HG03060 (cell line): ENCODE measurements around the gene WDR72.
"Not testable (repeated sequence)": the region's sequence is repeated elsewhere in the genome, so short reads cannot be mapped to it uniquely, and the experiment has no call there.

Experiments
- ATAC-seq: cut with Tn5 transposase; IDR thresholded peaks from one replicate; pipeline ENCODE4 v1.9.1; 2021; ENCODE audit warnings: low read depth, moderate number of reproducible peaks; ENCODE audit not compliant: unreplicated experiment

Gene WDR72

DNA sequence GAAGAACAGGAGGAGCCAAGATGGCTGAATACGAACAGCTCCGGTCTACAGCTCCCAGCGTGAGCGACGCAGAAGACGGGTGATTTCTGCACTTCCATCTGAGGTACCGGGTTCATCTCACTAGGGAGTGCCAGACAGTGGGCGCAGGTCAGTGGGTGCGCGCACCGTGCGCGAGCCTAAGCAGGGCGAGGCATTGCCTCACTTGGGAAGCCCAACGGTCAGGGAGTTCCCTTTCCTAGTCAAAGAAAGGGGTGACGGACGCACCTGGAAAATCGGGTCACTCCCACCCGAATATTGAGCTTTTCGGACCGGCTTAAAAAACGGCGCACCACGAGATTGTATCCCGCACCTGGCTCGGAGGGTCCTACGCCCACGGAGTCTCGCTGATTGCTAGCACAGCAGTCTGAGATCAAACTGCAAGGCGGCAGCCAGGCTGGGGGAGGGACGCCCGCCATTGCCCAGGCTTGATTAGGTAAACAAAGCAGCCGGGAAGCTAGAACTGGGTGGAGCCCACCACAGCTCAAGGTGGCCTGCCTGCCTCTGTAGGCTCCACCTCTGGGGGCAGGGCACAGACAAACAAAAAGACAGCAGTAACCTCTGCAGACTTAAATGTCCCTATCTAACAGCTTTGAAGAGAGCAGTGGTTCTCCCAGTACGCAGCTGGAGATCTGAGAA lies 218.7 kb downstream of the WDR72 start:
- ATAC-seq = not testable (repeated sequence)

DNA sequence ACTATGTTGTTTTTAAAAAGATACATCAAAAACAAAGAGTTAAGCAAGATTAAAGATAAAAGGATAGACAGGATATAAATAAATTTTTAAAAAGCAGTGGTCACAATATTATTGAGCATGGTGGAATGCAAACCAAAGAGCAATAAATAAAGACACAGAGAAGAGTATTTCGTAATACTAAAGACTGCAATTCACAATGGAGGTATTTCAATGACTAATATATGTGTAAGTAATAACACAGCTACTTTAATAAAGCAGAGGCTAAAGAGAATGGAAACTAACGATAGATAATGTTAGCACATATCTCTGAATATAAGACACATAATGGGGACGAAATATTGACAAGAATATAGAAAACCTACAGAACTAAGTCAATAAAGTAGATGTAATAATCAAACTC lies 219.6 kb downstream of the WDR72 start:
- no peak for ATAC-seq

GRCh38 chr15:53536479-53537120 lies 222.9 kb downstream of the WDR72 start:
- no peak for ATAC-seq

DNA sequence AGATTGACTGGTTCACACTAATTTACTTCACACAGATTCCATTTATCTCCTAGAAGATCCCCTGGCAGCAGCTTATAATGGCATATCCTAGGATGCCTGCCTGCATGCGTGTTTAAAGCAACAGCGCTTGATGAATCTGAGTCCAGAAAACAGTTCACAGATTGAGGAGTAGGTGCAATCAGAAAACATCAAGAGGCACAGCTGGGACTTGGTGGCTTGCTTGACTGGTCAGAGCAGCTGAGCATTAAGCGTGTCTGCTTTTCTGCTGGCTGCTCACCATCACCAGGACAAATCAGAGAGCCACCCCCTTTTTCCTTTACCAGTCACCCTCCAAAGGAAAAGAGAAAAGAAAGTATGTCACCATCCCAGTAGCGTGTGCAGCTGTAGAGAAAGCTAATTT lies 223.6 kb downstream of the WDR72 start:
- ATAC-seq = no peak

DNA sequence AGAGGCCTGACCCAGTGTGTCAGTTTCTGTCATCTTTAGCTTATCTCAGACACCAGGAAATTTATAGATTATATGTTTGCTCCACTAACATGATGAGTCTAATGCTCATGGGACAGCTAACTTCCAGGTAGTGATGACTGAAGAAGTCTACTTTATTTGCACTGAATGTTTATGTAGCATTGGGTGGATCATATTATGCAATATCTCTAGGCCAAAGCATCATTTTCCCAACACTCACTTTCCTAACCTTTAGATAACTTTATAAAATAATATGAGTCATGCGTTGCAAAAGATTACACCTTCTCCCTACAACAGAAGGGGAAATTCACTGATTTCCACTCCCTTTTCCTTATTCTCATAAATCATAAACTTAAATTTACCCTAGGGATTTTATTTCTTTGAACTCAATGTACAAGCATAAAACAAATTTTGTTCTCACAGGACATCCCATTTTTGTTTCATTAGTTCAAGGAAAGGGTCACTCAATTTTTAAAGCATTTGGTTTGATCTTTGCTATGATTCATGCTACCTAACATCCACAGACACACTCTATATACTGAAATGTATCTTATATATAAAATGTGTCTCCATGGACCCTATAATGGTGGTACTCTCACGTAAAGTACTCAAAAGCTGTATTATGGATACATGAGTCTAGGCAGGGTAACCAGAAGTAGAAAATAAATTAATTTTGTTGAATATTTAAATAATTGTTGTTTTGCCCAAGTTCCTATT lies 225.2 kb downstream of the WDR72 start:
- no peak for ATAC-seq

- no peak for ATAC-seq
Observed at GRCh38 chr15:53530761-53531160, 228.7 kb downstream of the WDR72 start.

- ATAC-seq = no peak
Observed at GRCh38 chr15:53527996-53528395, 231.5 kb downstream of the WDR72 start.

DNA sequence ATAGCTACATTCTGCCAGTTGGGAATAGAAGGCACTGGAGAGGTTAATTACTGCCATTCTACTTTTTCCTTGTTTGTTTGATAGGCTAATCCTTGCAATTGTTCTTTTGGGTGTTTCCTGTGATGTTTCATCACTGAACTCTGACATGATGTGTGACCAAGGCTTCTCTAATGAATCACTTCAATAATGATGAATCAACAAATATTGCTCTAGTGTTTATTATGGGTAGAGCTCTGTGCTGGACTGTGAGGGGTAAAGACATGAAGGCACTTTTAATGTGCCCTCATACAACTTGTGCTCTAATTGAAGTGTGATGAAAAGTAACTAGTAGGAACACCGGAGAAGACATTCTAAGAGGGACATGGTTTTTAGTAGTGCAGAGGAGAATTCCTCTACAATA lies 233.6 kb downstream of the WDR72 start:
- no peak for ATAC-seq

DNA sequence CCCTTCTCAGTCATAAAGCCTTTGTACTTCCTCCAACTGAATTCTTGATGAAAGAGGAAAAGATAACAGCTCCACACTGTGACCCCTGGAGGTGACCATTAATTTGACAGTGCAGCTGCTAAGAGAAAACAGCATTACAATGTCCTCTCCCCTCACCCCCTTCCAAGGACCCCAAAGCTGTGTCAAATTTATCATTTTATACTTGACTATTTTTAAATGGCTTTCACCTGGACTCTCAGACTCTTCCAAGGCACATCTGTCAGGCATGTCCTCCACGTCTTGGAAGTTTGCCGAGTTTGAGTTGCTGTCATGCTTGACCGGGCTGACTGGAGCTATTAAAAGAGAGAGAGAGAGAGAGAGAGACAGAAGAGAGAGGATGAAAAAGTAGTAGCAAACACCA lies 236.5 kb downstream of the WDR72 start:
- ATAC-seq = no peak

DNA sequence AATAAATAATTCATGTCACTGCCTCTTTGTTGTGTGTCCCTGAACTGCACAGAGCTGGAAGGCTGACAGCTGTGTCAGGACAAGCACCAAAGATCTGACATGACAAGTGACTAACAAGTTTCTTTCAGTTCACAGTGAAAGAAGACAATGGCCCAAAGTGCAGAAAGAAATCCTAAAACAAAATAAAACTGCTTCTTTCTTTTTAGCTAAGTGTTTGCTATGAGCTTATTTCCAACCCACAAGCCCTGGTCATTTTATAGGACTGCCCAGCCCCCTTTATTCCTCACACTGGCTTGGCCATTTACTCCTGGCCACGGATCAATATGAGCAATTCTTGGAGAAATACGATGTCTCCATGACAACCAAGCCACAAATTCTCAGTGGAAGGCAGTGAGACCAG lies 238.5 kb downstream of the WDR72 start:
- no peak for ATAC-seq

- ATAC-seq = no peak
Observed at GRCh38 chr15:53513431-53513830, 246.0 kb downstream of the WDR72 start.

- no peak for ATAC-seq
Observed at GRCh38 chr15:53512029-53512428, 247.4 kb downstream of the WDR72 start.

DNA sequence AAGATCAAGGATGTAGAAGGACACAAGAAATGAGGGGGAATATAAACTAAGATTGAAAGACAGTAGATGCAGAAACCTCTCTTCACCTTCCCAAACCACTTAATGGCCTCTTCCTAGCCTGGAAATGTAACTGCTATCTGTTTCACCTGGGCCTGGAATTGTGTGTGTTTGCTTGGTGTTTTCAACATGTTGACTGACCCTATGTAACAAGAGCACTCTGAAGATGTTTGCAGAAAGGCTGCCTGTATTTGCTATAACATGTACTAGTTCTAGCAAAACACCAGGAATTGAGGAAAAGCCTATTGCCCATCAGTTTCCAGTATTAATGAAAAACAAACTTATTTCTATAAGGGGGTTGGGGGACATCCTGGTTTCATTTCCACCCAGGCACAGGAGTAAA lies 248.3 kb downstream of the WDR72 start:
- no peak for ATAC-seq

DNA sequence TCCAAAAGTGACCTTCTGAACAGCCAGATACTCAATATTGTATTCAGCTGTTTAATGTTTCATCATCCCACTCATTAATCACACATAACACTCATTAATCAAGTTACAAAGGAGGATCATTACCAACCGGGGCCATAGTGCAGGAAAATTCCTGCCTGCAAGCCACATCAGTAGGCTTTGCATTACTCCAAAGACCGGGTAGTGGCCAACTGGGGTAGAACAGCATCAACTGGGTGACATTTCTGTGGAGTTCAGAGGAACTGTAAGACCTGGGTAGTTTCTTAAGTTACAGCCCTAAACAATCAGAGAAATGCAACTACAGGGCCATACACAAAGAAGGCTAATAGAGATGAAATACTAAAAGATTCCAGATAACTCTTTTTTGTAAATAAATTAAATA lies 253.1 kb downstream of the WDR72 start:
- no peak for ATAC-seq

- no peak for ATAC-seq
Observed at GRCh38 chr15:53498996-53499395, 260.5 kb downstream of the WDR72 start.

GRCh38 chr15:53490341-53490740 lies 269.1 kb downstream of the WDR72 start:
- ATAC-seq = no peak

GRCh38 chr15:53482055-53482454 lies 277.4 kb downstream of the WDR72 start:
- ATAC-seq = no peak

DNA sequence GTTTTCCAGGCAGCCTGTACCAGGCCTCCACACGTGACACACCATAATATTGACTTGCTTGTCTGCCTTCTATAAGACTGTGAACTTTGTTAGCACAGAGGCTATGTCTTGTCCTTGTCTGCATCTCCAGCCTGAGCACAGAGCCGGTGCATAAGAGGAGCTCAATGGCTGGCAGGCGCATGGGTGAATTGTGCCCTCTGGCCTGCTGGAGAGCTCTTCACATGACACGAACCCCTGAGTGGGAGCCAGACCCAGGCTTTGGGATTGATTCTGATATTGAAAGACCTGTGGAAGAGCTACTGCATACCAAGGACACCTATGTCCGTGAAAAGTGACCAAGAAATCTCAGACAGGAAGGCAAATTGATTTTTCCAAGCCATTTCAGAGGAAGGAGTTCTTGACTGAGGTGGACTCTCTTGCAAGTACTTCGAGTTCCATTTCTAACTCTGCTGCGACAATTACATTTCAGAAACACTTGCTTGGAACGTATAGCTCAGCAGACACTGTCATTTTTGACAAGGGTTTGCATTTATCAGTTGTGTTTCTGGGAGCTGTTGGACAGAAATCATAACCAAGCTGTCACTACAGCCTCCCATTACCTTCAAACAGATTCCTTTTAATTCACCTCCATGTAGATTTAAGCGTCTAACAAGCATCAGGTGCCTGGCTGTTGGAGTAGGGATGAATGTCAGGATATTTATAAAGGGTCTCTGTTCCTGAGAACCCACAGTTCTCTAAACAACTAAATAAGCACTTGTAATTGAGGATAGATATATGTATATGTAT lies 281.3 kb downstream of the WDR72 start:
- no peak for ATAC-seq

GRCh38 chr15:53473886-53474285 lies 285.6 kb downstream of the WDR72 start:
- ATAC-seq = no peak

GRCh38 chr15:53473435-53473834 lies 286.0 kb downstream of the WDR72 start:
- ATAC-seq = no peak

- no peak for ATAC-seq
Observed at GRCh38 chr15:53472883-53473282, 286.6 kb downstream of the WDR72 start.
